ENCODE measurements around the gene GALNT9.

The GALNT9 gene

GRCh38 chr12:132213359-132214160, 115.8 kb downstream of the GALNT9 start:
- no peak for DNase-seq (ENCODE audit: low read depth)

GRCh38 chr12:132211816-132212215, 117.6 kb downstream of the GALNT9 start:
- no peak for DNase-seq (ENCODE audit: low read depth)

GRCh38 chr12:132211326-132211725, 118.1 kb downstream of the GALNT9 start:
- DNase-seq (ENCODE audit: low read depth): no peak

- no peak for DNase-seq (ENCODE audit: low read depth)
Observed at GRCh38 chr12:132210223-132211055, 119.0 kb downstream of the GALNT9 start.

- DNase-seq (ENCODE audit: low read depth): no peak
Observed at GRCh38 chr12:132209619-132210222, 119.7 kb downstream of the GALNT9 start.

GRCh38 chr12:132208153-132208823, 121.1 kb downstream of the GALNT9 start:
- DNase-seq (ENCODE audit: low read depth): no peak

GRCh38 chr12:132207083-132207775, 122.2 kb downstream of the GALNT9 start:
- no peak for DNase-seq (ENCODE audit: low read depth)

- no peak for DNase-seq (ENCODE audit: low read depth)
Observed at GRCh38 chr12:132206046-132206434, 123.3 kb downstream of the GALNT9 start.

GRCh38 chr12:132205271-132206045, 123.9 kb downstream of the GALNT9 start:
- DNase-seq (ENCODE audit: low read depth): no peak

GRCh38 chr12:132204793-132205270, 124.6 kb downstream of the GALNT9 start:
- no peak for DNase-seq (ENCODE audit: low read depth)

- DNase-seq (ENCODE audit: low read depth): no peak
Observed at GRCh38 chr12:132204063-132204792, 125.2 kb downstream of the GALNT9 start.

GRCh38 chr12:132202929-132203721, 126.3 kb downstream of the GALNT9 start:
- no peak for DNase-seq (ENCODE audit: low read depth)

- DNase-seq (ENCODE audit: low read depth): no peak
Observed at GRCh38 chr12:132201391-132202120, 127.8 kb downstream of the GALNT9 start.

GRCh38 chr12:132200800-132201199, 128.6 kb downstream of the GALNT9 start:
- DNase-seq (ENCODE audit: low read depth): no peak

- DNase-seq (ENCODE audit: low read depth): no peak
Observed at GRCh38 chr12:132199526-132200319, 129.7 kb downstream of the GALNT9 start.

- DNase-seq (ENCODE audit: low read depth): no peak
Observed at GRCh38 chr12:132199101-132199500, 130.3 kb downstream of the GALNT9 start.

GRCh38 chr12:132197581-132198354, 131.6 kb downstream of the GALNT9 start:
- no peak for DNase-seq (ENCODE audit: low read depth)

Data from HS-5 (cell line).